ENCODE data around the gene NKX1-1.
"Not testable (repeated sequence)": the region's sequence is repeated elsewhere in the genome, so short reads cannot be mapped to it uniquely, and the experiment has no call there.

- TF ChIP-seq, protein P1, sequence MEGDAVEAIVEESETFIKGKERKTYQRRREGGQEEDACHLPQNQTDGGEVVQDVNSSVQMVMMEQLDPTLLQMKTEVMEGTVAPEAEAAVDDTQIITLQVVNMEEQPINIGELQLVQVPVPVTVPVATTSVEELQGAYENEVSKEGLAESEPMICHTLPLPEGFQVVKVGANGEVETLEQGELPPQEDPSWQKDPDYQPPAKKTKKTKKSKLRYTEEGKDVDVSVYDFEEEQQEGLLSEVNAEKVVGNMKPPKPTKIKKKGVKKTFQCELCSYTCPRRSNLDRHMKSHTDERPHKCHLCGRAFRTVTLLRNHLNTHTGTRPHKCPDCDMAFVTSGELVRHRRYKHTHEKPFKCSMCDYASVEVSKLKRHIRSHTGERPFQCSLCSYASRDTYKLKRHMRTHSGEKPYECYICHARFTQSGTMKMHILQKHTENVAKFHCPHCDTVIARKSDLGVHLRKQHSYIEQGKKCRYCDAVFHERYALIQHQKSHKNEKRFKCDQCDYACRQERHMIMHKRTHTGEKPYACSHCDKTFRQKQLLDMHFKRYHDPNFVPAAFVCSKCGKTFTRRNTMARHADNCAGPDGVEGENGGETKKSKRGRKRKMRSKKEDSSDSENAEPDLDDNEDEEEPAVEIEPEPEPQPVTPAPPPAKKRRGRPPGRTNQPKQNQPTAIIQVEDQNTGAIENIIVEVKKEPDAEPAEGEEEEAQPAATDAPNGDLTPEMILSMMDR (IDR thresholded peaks at IDR 0.05; ENCODE audit: low read depth, low read length): not testable (repeated sequence)
- not testable (repeated sequence) for TF ChIP-seq MAX (IDR thresholded peaks at IDR 0.05; ENCODE audit: low read depth, low read length); POLR2A (IDR thresholded peaks at IDR 0.05; ENCODE audit: extremely low read depth, insufficient read length)
These were observed 12.9 kb downstream of the NKX1-1 start for GRCh38 chr4:1393363-1393762.
